ENCODE measurements around the gene DDC. TPM values are rescaled to one million over a fixed set of nuclear protein-coding genes. Genes with fewer than 3 reads are reported as not detected.

DDC gene
- total RNA-seq, 4 donors from 2014 or later: 16.1 to 71.3 (median 42.5) TPM

GRCh38 chr7:50591098-50591479 lies 25.9 kb upstream of the DDC start:
- in situ Hi-C loops (cut with MboI; ENCODE audit: low pct_ligation_motif_present in 1 of 4, low pct_unique_long_range_greater_than_20kb in 1 of 4, low sequenced_read_pairs in 3 of 4) (no loop called here), intact Hi-C loops (cut with DNase I; ENCODE audit: low total_unique reads) (no loop called here)
- Histone ChIP-seq H3K4me1 (no peaks in the 10 kb centered on the region), H3K4me3 (no peak overlapping the region), H3K36me3 (no peaks in the 10 kb centered on the region), H3K27me3 (no peaks in the 10 kb centered on the region), H3K27ac (no peak overlapping the region), H3K9me3 (no peaks in the 10 kb centered on the region)
- TF ChIP-seq POLR2AphosphoS5 (IDR thresholded peaks at IDR 0.05) (no peak), POLR2A (IDR thresholded peaks at IDR 0.05) (no peak), EP300 (IDR thresholded peaks at IDR 0.05; ENCODE audit: low read depth) (no peak)
- TF ChIP-seq, protein P1, sequence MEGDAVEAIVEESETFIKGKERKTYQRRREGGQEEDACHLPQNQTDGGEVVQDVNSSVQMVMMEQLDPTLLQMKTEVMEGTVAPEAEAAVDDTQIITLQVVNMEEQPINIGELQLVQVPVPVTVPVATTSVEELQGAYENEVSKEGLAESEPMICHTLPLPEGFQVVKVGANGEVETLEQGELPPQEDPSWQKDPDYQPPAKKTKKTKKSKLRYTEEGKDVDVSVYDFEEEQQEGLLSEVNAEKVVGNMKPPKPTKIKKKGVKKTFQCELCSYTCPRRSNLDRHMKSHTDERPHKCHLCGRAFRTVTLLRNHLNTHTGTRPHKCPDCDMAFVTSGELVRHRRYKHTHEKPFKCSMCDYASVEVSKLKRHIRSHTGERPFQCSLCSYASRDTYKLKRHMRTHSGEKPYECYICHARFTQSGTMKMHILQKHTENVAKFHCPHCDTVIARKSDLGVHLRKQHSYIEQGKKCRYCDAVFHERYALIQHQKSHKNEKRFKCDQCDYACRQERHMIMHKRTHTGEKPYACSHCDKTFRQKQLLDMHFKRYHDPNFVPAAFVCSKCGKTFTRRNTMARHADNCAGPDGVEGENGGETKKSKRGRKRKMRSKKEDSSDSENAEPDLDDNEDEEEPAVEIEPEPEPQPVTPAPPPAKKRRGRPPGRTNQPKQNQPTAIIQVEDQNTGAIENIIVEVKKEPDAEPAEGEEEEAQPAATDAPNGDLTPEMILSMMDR (IDR thresholded peaks at IDR 0.05): no peak
- 82 to 100% methylated on average over 2 to 5 of the region's 5 CpGs for WGBS, 2 donors (ENCODE audit: low coverage in 1 of 2)
- DNase-seq: no peak

DNA sequence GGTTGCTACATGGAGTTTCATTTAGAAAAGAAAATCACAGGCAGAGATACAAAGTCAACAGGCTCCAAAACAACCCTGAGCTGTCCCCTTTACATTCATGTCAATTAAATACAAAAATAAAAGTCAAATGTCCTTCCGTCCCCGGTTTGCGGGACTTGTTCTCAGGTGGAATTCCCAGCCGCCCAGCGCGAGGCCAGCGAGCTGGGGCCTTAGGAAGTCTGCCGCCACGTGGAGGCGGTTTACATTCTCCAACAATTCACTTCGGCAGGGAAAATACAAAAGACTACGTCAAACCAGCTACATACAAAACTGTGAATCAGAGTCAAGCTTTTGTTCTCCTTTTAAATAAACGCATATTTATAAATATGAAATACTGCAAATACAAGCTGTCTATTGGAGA lies 25.3 kb upstream of the DDC start:
- Histone ChIP-seq H3K36me3 (no peaks in the 10 kb centered on the region), H3K4me3 (no peak overlapping the region), H3K27ac (no peak overlapping the region), H3K9me3 (no peaks in the 10 kb centered on the region), H3K4me1 (no peaks in the 10 kb centered on the region), H3K27me3 (no peaks in the 10 kb centered on the region)
- intact Hi-C loops (cut with DNase I; ENCODE audit: low total_unique reads) (no loop called here), in situ Hi-C loops (cut with MboI; ENCODE audit: low pct_ligation_motif_present in 1 of 4, low pct_unique_long_range_greater_than_20kb in 1 of 4, low sequenced_read_pairs in 3 of 4) (no loop called here)
- no peak for DNase-seq
- WGBS, 2 donors (ENCODE audit: low coverage in 1 of 2): 95 to 96% methylated on average over 13 of the region's 13 CpGs
- no peak for TF ChIP-seq EP300 (IDR thresholded peaks at IDR 0.05; ENCODE audit: low read depth)
- TF ChIP-seq, protein P1 (IDR thresholded peaks at IDR 0.05): no peak
- TF ChIP-seq POLR2AphosphoS5 (IDR thresholded peaks at IDR 0.05): no peak
- no peak for TF ChIP-seq POLR2A (IDR thresholded peaks at IDR 0.05)

DNA sequence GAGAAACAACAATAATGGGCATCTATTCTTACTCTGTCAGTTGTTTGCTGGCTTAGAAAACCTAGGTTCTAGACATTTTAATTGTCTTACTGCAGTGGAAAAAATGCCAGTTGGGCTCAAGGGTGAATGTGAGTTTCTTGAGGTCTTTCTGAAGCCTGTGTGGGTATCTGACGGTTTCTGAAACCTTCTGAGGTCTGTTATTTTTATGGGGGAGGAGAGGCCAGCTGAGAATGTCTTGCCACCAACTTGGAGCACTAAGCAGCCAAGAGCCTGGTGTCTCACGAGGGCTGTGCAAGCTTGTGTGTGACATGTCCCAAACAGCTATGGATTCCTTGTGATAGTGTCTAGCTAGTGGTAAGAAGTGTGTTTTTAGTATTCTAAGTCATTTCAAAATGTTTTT lies 24.2 kb upstream of the DDC start:
- no peaks in the 10 kb centered on the region for H3K27me3 ChIP-seq
- intact Hi-C loops (cut with DNase I; ENCODE audit: low total_unique reads): no loop called here
- WGBS, 2 donors (ENCODE audit: low coverage in 1 of 2): 77 to 86% methylated on average over 1 to 2 of the region's 2 CpGs
- H3K4me1 ChIP-seq: no peaks in the 10 kb centered on the region
- no peaks in the 10 kb centered on the region for H3K36me3 ChIP-seq
- no peak for TF ChIP-seq EP300 (IDR thresholded peaks at IDR 0.05; ENCODE audit: low read depth)
- no peak for TF ChIP-seq POLR2AphosphoS5 (IDR thresholded peaks at IDR 0.05)
- no peak for TF ChIP-seq POLR2A (IDR thresholded peaks at IDR 0.05)
- TF ChIP-seq, protein P1 (IDR thresholded peaks at IDR 0.05): no peak
- H3K27ac ChIP-seq: no peak overlapping the region
- no peaks in the 10 kb centered on the region for H3K9me3 ChIP-seq
- no peak overlapping the region for H3K4me3 ChIP-seq
- no peak for DNase-seq
- in situ Hi-C loops (cut with MboI; ENCODE audit: low pct_ligation_motif_present in 1 of 4, low pct_unique_long_range_greater_than_20kb in 1 of 4, low sequenced_read_pairs in 3 of 4): no loop called here

GRCh38 chr7:50588937-50589336 lies 23.7 kb upstream of the DDC start:
- in situ Hi-C loops (cut with MboI; ENCODE audit: low pct_ligation_motif_present in 1 of 4, low pct_unique_long_range_greater_than_20kb in 1 of 4, low sequenced_read_pairs in 3 of 4): no loop called here

More at GRCh38 chr7:50588937-50589336, 23.7 kb upstream of the DDC start:
- no peak for DNase-seq
- Histone ChIP-seq H3K27me3 (no peaks in the 10 kb centered on the region), H3K4me3 (no peak overlapping the region), H3K9me3 (no peaks in the 10 kb centered on the region), H3K27ac (no peak overlapping the region), H3K4me1 (no peaks in the 10 kb centered on the region), H3K36me3 (no peaks in the 10 kb centered on the region)
- TF ChIP-seq EP300 (IDR thresholded peaks at IDR 0.05; ENCODE audit: low read depth) (no peak), POLR2A (IDR thresholded peaks at IDR 0.05) (no peak), POLR2AphosphoS5 (IDR thresholded peaks at IDR 0.05) (no peak)
- TF ChIP-seq, protein P1 (IDR thresholded peaks at IDR 0.05): no peak
- 80 to 93% methylated on average over 1 to 8 of the region's 8 CpGs for WGBS, 2 donors (ENCODE audit: low coverage in 1 of 2)
- intact Hi-C loops (cut with DNase I; ENCODE audit: low total_unique reads): no loop called here
